Aorta (tissue), 5 donors: ENCODE results near the gene IGF2BP1. TPM values are rescaled to one million over a fixed set of nuclear protein-coding genes. Genes with fewer than 3 reads are reported as not detected.
"Not testable (repeated sequence)": the region's sequence is repeated elsewhere in the genome, so short reads cannot be mapped to it uniquely, and the experiment has no call there.

Experiments
- ATAC-seq: fragments of 200-7000 bp; cut with Tn5 transposase; one replicate; pipeline ENCODE4 v1.9.1; 2022; ENCODE audit warnings: moderate library complexity; ENCODE audit not compliant: low FRiP score
- DNase-seq, 2 donors: peaks; one replicate each; pipeline ENCODE4 v3.0.0-alpha.2; 2020
- H3K27ac ChIP-seq, 2 donors: one replicate each; pipeline ENCODE4 v1.5.1; 2013; ENCODE audit warnings: low read length in 2 of 2, mild to moderate bottlenecking in 2 of 2, moderate library complexity in 2 of 2, control low read depth in 1 of 2, inconsistent platforms in 1 of 2, low read depth in 1 of 2
- H3K27me3 ChIP-seq, 2 donors: one replicate each; pipeline ENCODE4 v1.6.1; 2013; ENCODE audit warnings: control low read depth in 1 of 2, low read length in 1 of 2, mild to moderate bottlenecking in 1 of 2, moderate library complexity in 1 of 2; ENCODE audit not compliant: insufficient read depth in 2 of 2, control insufficient read depth in 1 of 2
- H3K36me3 ChIP-seq, 2 donors: one replicate each; pipeline ENCODE4 v1.6.1; 2013; ENCODE audit warnings: control low read depth in 1 of 2, low read length in 1 of 2, mild to moderate bottlenecking in 1 of 2; ENCODE audit not compliant: insufficient read depth in 2 of 2, control insufficient read depth in 1 of 2
- H3K4me1 ChIP-seq, 2 donors: one replicate each; pipeline ENCODE4 v1.6.1; 2013; ENCODE audit warnings: low read length in 2 of 2, control low read depth in 1 of 2, mild to moderate bottlenecking in 1 of 2, moderate library complexity in 1 of 2; ENCODE audit not compliant: insufficient read depth in 2 of 2, control insufficient read depth in 1 of 2
- H3K4me3 ChIP-seq, 2 donors: one replicate each; pipeline ENCODE4 v1.5.1; 2013; ENCODE audit warnings: low read length in 2 of 2, control low read depth in 1 of 2, mild to moderate bottlenecking in 1 of 2
- H3K9me3 ChIP-seq: one replicate; pipeline ENCODE4 v1.6.1; 2013; ENCODE audit warnings: mild to moderate bottlenecking, low read length; ENCODE audit not compliant: control insufficient read depth
- WGBS, 2 donors: extraction: QIAGEN DNeasy Blood & Tissue Kit; methylation state at CpG; one replicate each; pipeline ENCODE4 v1.1.7; 2013; 5-methylcytosine and 5-hydroxymethylcytosine counted together
- intact Hi-C, 2 donors: fragments of 100-400 bp; cut with DNase I; formaldehyde crosslinking; loops; one replicate each; pipeline versions ENCODE4 v1.14.2 to v1.15.0; 2022
- polyA plus RNA-seq, 2 donors: library from polyadenylated mRNA; stranded (reverse); fragments of 200-250 nt; gene quantifications; one replicate each; pipeline ENCODE4 v1.2.3, GENCODE V29; 2013
- total RNA-seq, 2 donors: library from RNA; stranded (reverse); fragmentation: NEBNext Ultra II Directional; extraction: Animal tissue kit (Norgen Biotek cat#: 25700); gene quantifications; one replicate each; pipeline ENCODE4 v1.2.1, GENCODE V29; 2021
- donor health status: healthy with polysubstance abuse.
- donor health status: Bipolar disorder and iron deficiency.
- donor health status: DM: no; HTN: no; CAD: no.
- donor health status: DM: no; HTN: no; CAD: no.
- donor health status: DM: yes; HTN: yes; CAD: no.

The IGF2BP1 gene
- total and polyA plus RNA-seq, 4 donors = 0.13 to 0.29 TPM; not detected in 2

DNA sequence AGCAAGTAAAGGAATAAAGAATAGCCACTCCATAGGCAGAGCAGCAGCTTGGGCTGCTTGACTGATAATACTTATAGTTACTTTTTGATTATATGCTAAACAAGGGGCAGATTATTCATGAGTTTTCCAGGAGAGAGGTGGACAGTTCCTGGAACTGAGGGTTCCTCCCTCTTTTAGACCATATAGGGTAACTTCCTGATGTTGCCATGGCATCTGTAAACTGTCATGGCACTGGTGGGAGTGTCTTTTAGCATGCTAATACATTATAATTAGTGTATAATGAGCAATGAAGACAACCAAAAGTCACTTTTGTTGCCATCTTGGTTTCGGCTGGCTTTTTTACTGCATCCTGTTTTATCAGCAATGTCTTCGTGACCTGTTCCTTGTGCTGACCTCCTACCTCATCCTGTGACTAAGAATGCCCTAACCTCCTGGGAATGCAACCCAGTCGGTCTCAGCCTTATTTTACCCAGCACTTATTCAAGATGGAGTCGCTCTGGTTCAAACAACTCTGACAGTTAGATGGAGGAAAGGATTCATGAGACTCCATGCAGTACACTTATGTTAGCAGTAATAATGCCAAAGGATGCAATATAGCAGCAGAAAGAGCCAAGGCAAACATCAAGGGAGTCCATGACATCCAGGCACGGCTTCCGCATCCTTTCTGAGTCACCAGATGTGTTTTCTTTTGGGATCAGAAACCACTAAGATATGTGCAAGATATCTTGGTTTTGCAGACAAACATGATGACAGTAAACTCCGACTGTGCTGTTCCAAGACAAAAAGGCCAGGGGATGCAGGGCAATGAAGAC lies 79.6 kb downstream of the IGF2BP1 start:
- intact Hi-C loops = no loop called here
- DNase-seq (no peak), ATAC-seq (no peak)
- Histone ChIP-seq H3K9me3 (peaks cover 3% of the 10 kb centered on the region), H3K27me3 (peaks cover 0 to 3% of the 10 kb centered on the region in 2 donors), H3K4me3 (no peak overlapping the region), H3K27ac (no peak overlapping the region), H3K36me3 (no peaks in the 10 kb centered on the region), H3K4me1 (no peaks in the 10 kb centered on the region)
- WGBS, 2 donors = 53 to 55% methylated on average over 7 of the region's 7 CpGs

- no peak overlapping the region for H3K4me3 ChIP-seq
- H3K27ac ChIP-seq = no peak overlapping the region
- intact Hi-C loops = no loop called here
- ATAC-seq (no peak), DNase-seq (no peak)
- H3K36me3 ChIP-seq = no peaks in the 10 kb centered on the region
- peaks cover 3% of the 10 kb centered on the region for H3K9me3 ChIP-seq
- no peaks in the 10 kb centered on the region for H3K4me1 ChIP-seq
- peaks cover 0 to 3% of the 10 kb centered on the region in 2 donors for H3K27me3 ChIP-seq
- WGBS, 2 donors = 78 to 83% methylated on average over 7 of the region's 7 CpGs
These were observed 81.1 kb downstream of the IGF2BP1 start for GRCh38 chr17:49078248-49078647.

DNA sequence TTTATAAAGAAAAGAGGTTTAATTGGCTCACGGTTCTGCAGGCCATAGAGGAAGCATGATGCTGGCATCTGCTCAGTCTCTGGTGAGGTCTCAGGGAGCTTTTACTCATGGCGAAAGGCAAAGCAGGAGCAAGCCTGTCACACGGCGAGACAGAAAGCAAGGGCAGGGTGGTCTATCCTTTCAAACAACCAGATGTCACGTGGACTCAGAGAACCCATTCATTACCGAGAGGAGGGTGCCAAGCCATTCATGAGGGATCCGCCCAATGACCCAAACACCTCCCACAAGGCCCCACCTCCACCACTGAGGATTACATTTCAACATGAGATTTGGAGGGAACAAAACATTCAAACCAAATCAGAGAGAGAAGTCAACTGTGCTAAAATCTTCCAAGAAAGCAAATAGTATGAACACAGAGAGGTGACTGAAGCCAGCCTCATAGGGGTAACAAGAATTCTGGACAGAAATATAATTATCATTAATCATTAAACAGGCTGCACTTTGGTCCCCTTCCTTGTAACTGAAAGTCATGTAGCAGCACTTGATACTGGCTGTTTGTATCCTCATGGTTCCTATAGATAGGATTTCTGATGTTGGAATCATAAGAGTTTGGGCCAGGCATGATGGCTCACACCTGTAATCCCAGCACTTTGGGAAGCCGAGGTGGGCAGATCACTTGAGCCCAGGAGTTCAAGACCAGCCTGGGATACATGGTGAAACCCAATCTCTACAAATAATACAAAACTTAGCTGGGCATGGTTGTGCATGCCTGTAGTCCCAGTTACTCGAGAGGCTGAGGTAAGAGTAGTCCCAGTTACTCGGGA lies 82.9 kb downstream of the IGF2BP1 start:
- ATAC-seq = no peak
- intact Hi-C loops = no loop called here
- no peaks in the 10 kb centered on the region for H3K36me3 ChIP-seq
- H3K27ac ChIP-seq = no peak overlapping the region
- DNase-seq = no peak
- no peak overlapping the region for H3K4me3 ChIP-seq
- H3K27me3 ChIP-seq = peaks cover 0 to 3% of the 10 kb centered on the region in 2 donors
- peaks cover 3% of the 10 kb centered on the region for H3K9me3 ChIP-seq
- 79 to 80% methylated on average over 10 of the region's 10 CpGs for WGBS, 2 donors
- no peaks in the 10 kb centered on the region for H3K4me1 ChIP-seq

DNA sequence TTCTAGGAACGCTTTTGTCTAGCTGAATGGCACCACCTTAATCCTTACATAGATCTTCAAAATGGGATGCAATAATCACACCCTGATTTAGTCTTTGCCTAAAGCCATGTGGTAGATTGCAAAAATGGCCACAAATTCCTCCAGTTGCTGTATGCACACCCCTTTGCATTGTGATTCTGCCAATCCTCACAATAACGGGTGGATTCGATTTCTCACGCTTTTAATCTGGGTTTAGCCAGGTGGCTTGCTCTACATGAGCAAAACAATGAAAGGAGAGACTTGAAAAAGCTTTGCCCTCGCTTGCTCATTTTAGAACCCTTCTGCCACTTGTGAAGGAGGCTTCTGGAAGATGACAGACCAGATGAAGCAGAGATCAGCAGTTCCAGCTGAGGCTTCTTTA lies 85.0 kb downstream of the IGF2BP1 start:
- H3K4me1 ChIP-seq = no peaks in the 10 kb centered on the region
- H3K36me3 ChIP-seq = no peaks in the 10 kb centered on the region
- WGBS, 2 donors = 77 to 78% methylated on average over 5 of the region's 5 CpGs
- ATAC-seq (no peak), DNase-seq (no peak)
- no peak overlapping the region for H3K4me3 ChIP-seq
- peaks cover 3% of the 10 kb centered on the region for H3K9me3 ChIP-seq
- H3K27ac ChIP-seq = no peak overlapping the region
- intact Hi-C loops = no loop called here
- H3K27me3 ChIP-seq = no peaks in the 10 kb centered on the region

DNA sequence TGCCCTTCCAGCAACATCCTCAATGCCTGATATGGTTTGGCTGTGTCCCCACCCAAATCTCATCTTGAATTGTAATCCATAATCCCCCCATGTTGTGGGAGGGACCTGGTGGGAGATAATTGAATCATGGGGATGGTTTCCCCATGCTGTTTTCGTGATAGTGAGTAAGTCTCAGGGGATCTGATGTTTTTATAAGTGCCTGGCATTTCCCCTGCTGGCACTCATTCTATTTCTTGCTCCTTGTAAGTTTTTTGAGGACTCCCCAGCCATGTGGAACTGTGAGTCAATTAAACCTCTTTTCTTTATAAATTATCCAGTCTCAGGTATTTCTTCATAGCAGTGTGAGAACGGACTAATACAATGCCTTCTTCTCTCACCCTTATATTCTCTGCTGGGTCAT lies 87.9 kb downstream of the IGF2BP1 start:
- H3K9me3 ChIP-seq, H3K36me3 ChIP-seq, H3K4me1 ChIP-seq, H3K27ac ChIP-seq, ATAC-seq, H3K4me3 ChIP-seq, H3K27me3 ChIP-seq, DNase-seq, intact Hi-C loops: not testable (repeated sequence)
- WGBS, 2 donors = 29 to 36% methylated on average over 2 of the region's 2 CpGs

DNA sequence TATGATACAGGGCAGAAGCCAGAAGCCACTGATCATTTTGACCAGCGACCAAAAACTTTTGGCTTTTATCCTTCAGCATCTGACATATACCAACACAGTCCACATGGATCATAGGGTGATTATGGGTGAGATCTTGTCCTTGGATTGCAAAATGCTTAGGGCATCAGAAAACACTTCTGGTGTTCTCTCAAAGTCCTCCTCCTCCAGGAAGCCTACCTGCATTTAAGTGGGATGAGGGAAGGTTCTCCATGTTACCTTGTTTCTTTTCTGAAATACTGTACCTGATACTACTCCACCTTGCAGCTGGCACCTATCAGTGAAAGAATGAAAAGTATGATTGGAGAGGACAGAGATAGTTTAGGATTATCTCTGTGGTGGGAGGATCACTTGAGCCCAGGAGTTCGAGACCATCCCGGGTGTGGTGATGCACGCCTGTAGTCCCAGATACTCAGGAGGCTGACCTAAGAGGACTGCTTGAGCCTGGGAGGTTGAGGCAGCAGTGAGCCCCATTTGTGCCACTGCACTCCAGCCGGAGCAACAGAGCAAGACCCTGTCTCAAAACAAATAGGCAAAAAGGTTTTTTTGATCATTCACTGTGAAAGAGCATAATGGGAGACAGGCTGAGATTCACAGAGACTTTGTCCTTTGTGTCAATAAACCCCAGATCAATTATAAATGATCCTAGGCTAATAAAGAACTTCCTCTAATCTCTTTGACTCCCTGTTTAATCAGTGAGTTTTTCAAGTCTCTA lies 88.6 kb downstream of the IGF2BP1 start:
- no peaks in the 10 kb centered on the region for H3K4me1 ChIP-seq
- no peaks in the 10 kb centered on the region for H3K36me3 ChIP-seq
- DNase-seq (no peak), ATAC-seq (no peak)
- H3K9me3 ChIP-seq = no peaks in the 10 kb centered on the region
- H3K4me3 ChIP-seq = no peak overlapping the region
- no peaks in the 10 kb centered on the region for H3K27me3 ChIP-seq
- intact Hi-C loops = no loop called here
- WGBS, 2 donors = 83 to 84% methylated on average over 5 of the region's 5 CpGs
- H3K27ac ChIP-seq = no peak overlapping the region

- no peak for DNase-seq
- no peaks in the 10 kb centered on the region for H3K27me3 ChIP-seq
- H3K4me3 ChIP-seq = no peak overlapping the region
- no peak for ATAC-seq
- H3K36me3 ChIP-seq = no peaks in the 10 kb centered on the region
- intact Hi-C loops = no loop called here
- no peak overlapping the region for H3K27ac ChIP-seq
- no peaks in the 10 kb centered on the region for H3K9me3 ChIP-seq
- no peaks in the 10 kb centered on the region for H3K4me1 ChIP-seq
- 41 to 44% methylated on average over 1 of the region's 1 CpG for WGBS, 2 donors
These were observed 89.1 kb downstream of the IGF2BP1 start for GRCh38 chr17:49086316-49086605.

DNA sequence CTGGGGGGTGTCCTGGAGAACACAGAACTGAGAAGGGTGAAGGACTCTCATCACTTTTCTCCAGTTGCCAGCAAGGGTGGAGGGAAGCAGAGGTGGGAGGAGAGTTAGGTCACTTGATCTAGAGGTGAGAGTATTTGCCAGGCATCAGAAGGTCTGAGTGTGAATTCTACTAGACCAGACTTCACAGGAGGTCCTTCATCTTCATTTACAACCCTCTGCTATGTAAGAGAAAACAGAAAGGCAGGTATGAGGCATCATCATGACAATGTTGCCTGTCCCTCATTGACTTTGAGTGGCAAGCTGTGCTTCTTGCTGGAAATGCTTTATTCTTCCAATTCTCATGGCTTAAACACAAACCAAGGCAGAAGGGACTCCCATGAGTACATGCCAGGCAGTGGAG lies 89.5 kb downstream of the IGF2BP1 start:
- ATAC-seq (no peak), DNase-seq (no peak)
- Histone ChIP-seq H3K4me3 (no peak overlapping the region), H3K9me3 (no peaks in the 10 kb centered on the region), H3K36me3 (no peaks in the 10 kb centered on the region), H3K27ac (no peak overlapping the region), H3K27me3 (no peaks in the 10 kb centered on the region), H3K4me1 (no peaks in the 10 kb centered on the region)
- intact Hi-C loops = no loop called here
